ENCODE data around the gene APBB2. TPM values are rescaled to one million over a fixed set of nuclear protein-coding genes. Genes with fewer than 3 reads are reported as not detected.

The APBB2 gene
- total and polyA plus RNA-seq, 2 of the 8 experiments (the other 6 are each of a cell fraction or from before 2014, with no cell fraction given): 58.7 to 59.4 TPM

GRCh38 chr4:41169256-41169800 lies 45.0 kb downstream of the APBB2 start (continued):
- TF ChIP-seq FOSL1 (IDR thresholded peaks at IDR 0.05; ENCODE audit: insufficient read depth, low read depth, low read length): no peak
- TF ChIP-seq, protein P1, sequence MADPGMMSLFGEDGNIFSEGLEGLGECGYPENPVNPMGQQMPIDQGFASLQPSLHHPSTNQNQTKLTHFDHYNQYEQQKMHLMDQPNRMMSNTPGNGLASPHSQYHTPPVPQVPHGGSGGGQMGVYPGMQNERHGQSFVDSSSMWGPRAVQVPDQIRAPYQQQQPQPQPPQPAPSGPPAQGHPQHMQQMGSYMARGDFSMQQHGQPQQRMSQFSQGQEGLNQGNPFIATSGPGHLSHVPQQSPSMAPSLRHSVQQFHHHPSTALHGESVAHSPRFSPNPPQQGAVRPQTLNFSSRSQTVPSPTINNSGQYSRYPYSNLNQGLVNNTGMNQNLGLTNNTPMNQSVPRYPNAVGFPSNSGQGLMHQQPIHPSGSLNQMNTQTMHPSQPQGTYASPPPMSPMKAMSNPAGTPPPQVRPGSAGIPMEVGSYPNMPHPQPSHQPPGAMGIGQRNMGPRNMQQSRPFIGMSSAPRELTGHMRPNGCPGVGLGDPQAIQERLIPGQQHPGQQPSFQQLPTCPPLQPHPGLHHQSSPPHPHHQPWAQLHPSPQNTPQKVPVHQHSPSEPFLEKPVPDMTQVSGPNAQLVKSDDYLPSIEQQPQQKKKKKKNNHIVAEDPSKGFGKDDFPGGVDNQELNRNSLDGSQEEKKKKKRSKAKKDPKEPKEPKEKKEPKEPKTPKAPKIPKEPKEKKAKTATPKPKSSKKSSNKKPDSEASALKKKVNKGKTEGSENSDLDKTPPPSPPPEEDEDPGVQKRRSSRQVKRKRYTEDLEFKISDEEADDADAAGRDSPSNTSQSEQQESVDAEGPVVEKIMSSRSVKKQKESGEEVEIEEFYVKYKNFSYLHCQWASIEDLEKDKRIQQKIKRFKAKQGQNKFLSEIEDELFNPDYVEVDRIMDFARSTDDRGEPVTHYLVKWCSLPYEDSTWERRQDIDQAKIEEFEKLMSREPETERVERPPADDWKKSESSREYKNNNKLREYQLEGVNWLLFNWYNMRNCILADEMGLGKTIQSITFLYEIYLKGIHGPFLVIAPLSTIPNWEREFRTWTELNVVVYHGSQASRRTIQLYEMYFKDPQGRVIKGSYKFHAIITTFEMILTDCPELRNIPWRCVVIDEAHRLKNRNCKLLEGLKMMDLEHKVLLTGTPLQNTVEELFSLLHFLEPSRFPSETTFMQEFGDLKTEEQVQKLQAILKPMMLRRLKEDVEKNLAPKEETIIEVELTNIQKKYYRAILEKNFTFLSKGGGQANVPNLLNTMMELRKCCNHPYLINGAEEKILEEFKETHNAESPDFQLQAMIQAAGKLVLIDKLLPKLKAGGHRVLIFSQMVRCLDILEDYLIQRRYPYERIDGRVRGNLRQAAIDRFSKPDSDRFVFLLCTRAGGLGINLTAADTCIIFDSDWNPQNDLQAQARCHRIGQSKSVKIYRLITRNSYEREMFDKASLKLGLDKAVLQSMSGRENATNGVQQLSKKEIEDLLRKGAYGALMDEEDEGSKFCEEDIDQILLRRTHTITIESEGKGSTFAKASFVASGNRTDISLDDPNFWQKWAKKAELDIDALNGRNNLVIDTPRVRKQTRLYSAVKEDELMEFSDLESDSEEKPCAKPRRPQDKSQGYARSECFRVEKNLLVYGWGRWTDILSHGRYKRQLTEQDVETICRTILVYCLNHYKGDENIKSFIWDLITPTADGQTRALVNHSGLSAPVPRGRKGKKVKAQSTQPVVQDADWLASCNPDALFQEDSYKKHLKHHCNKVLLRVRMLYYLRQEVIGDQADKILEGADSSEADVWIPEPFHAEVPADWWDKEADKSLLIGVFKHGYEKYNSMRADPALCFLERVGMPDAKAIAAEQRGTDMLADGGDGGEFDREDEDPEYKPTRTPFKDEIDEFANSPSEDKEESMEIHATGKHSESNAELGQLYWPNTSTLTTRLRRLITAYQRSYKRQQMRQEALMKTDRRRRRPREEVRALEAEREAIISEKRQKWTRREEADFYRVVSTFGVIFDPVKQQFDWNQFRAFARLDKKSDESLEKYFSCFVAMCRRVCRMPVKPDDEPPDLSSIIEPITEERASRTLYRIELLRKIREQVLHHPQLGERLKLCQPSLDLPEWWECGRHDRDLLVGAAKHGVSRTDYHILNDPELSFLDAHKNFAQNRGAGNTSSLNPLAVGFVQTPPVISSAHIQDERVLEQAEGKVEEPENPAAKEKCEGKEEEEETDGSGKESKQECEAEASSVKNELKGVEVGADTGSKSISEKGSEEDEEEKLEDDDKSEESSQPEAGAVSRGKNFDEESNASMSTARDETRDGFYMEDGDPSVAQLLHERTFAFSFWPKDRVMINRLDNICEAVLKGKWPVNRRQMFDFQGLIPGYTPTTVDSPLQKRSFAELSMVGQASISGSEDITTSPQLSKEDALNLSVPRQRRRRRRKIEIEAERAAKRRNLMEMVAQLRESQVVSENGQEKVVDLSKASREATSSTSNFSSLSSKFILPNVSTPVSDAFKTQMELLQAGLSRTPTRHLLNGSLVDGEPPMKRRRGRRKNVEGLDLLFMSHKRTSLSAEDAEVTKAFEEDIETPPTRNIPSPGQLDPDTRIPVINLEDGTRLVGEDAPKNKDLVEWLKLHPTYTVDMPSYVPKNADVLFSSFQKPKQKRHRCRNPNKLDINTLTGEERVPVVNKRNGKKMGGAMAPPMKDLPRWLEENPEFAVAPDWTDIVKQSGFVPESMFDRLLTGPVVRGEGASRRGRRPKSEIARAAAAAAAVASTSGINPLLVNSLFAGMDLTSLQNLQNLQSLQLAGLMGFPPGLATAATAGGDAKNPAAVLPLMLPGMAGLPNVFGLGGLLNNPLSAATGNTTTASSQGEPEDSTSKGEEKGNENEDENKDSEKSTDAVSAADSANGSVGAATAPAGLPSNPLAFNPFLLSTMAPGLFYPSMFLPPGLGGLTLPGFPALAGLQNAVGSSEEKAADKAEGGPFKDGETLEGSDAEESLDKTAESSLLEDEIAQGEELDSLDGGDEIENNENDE (IDR thresholded peaks at IDR 0.05; ENCODE audit: insufficient replicate concordance, low read length): no peak
- TF ChIP-seq, protein P2, sequence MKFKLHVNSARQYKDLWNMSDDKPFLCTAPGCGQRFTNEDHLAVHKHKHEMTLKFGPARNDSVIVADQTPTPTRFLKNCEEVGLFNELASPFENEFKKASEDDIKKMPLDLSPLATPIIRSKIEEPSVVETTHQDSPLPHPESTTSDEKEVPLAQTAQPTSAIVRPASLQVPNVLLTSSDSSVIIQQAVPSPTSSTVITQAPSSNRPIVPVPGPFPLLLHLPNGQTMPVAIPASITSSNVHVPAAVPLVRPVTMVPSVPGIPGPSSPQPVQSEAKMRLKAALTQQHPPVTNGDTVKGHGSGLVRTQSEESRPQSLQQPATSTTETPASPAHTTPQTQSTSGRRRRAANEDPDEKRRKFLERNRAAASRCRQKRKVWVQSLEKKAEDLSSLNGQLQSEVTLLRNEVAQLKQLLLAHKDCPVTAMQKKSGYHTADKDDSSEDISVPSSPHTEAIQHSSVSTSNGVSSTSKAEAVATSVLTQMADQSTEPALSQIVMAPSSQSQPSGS (IDR thresholded peaks at IDR 0.05; ENCODE audit: low read length): no peak

All from H1 (cell line).